Calu3 (cell line): Measurements from ENCODE around the gene PRDM7. TPM values are rescaled to one million over a fixed set of nuclear protein-coding genes. Genes with fewer than 3 reads are reported as not detected.
A peak's percentile ranks its signal among the peaks of the same experiment; 100 is the strongest.

ENCODE experiments used
- BruUV-seq: library from RNA; stranded (reverse); fragments of 400-500 nt; replicated peaks from 2 replicates; lab custom pipeline; 2021; lab: Mats Ljungman, UMichigan
- CTCF ChIA-PET: fragments of 300-600 bp; sonication (Branson Sonifier 250); formaldehyde crosslinking; loops from one replicate; lab custom pipeline; 2022; ENCODE audit warnings: antibody characterized with exemption; lab: Charles Lee
- DNase-seq: peaks from one replicate; pipeline ENCODE4 v3.0.0; 2022
- H3K27ac Mint-ChIP-seq: one replicate; pipeline ENCODE4 v1.8.0; 2022; ENCODE audit warnings: mixed read lengths; ENCODE audit not compliant: unreplicated experiment
- H3K27me3 Mint-ChIP-seq: one replicate; pipeline ENCODE4 v1.8.0; 2022; ENCODE audit warnings: mixed read lengths; ENCODE audit not compliant: unreplicated experiment
- H3K36me3 Mint-ChIP-seq: one replicate; pipeline ENCODE4 v1.8.0; 2022; ENCODE audit warnings: mild to moderate bottlenecking, moderate library complexity, mixed read lengths; ENCODE audit not compliant: insufficient read depth, unreplicated experiment
- H3K4me1 Mint-ChIP-seq: one replicate; pipeline ENCODE4 v1.8.0; 2022; ENCODE audit warnings: mild to moderate bottlenecking, low read depth, mixed read lengths; ENCODE audit not compliant: unreplicated experiment
- H3K4me3 Mint-ChIP-seq: one replicate; pipeline ENCODE4 v1.8.0; 2022; ENCODE audit warnings: mild to moderate bottlenecking, low read depth, moderate library complexity, mixed read lengths; ENCODE audit not compliant: unreplicated experiment
- H3K9me3 Mint-ChIP-seq: one replicate; pipeline ENCODE4 v1.8.0; 2022; ENCODE audit warnings: low read depth, mixed read lengths; ENCODE audit not compliant: unreplicated experiment
- CTCF ChIP-seq: fragments of 200-600 bp; IDR thresholded peaks from one replicate; pipeline ENCODE4 v1.8.0; 2022; ENCODE audit warnings: antibody characterized with exemption; ENCODE audit not compliant: unreplicated experiment
- intact Hi-C: fragments of 100-400 bp; cut with micrococcal nuclease; formaldehyde crosslinking; loops from one replicate; pipeline ENCODE4 v1.10.0; 2022; ENCODE audit not compliant: unreplicated experiment
- total RNA-seq: library from RNA; stranded (reverse); gene quantifications from 2 replicates; pipeline ENCODE4 v1.2.3, GENCODE V29; 2022

The PRDM7 gene
- total RNA-seq, 1 experiment from 2014 or later = not detected

- DNase-seq = peak; percentile 20
- Mint-ChIP-seq H3K27ac (peak overlapping the region; percentile 89), H3K27me3 (no peaks in the 10 kb centered on the region), H3K4me1 (peaks cover 27% of the 10 kb centered on the region), H3K9me3 (peaks cover 2% of the 10 kb centered on the region), H3K4me3 (peak overlapping the region; percentile 87), H3K36me3 (peaks cover 71% of the 10 kb centered on the region)
- CTCF ChIA-PET = interaction anchor here (0.6 to 1.0 kb wide), 6 partner anchors 14 to 82 kb away, joined by 3 to 5 read pairs (median 4); no protein-coding TSS in a partner anchor
- intact Hi-C loops = loop anchor here (2.0 kb wide), 1 partner anchor 62 kb away; no protein-coding TSS in a partner anchor
- BruUV-seq = TSS peak; percentile 52
- TF ChIP-seq CTCF = no peak
These were observed 56.8 kb downstream of the PRDM7 start for GRCh38 chr16:90020260-90020837.

DNA sequence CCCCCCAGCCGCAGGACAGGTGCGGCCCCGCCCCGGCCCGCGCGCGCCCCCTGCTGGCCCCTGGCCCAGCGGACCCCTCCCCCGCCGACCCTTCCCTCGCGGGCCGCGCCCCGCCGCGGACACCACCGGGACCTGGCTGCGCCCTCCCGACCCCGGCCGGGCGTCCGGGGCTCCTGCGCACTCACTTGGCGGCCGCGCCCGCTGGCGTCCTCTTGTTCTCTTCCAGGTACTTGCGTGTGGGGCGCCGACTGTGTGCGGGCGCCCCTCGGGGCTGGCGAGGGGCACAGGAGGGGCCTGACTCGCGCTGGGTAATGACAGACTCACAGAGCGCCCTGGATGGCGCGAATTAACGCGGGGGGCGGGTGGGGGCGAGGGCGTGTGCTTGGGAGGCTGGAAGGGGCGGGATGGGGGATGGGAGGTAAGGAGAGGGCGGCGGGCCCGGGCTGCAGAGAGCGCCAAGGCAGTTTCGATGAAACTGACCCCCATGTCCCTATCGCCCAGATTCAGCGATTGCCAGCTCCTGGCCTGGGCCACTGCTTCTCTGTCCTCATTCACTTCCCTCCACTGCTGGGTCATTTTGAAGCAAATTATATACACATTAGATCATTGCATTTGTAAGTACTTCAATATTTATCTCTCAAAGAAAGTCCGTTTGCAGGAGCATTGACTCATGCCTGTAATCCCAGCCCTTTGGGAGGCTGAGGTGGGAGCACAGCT, 57.4 kb downstream of the PRDM7 start:
- peak; percentile 53 for TF ChIP-seq CTCF
- CTCF ChIA-PET = interaction anchor here (0.5 to 2.1 kb wide), 7 partner anchors 14 to 146 kb away, joined by 3 to 5 read pairs (median 4); no protein-coding TSS in a partner anchor
- H3K27me3 Mint-ChIP-seq = no peaks in the 10 kb centered on the region
- H3K4me3 Mint-ChIP-seq = peak overlapping the region; percentile 87
- H3K27ac Mint-ChIP-seq = peak overlapping the region; percentile 89
- peaks cover 67% of the 10 kb centered on the region for H3K36me3 Mint-ChIP-seq
- intact Hi-C loops = loop anchor here (2.0 kb wide), 1 partner anchor 63 kb away; no protein-coding TSS in a partner anchor
- DNase-seq = peak; percentile 85
- BruUV-seq = no TSS peak
- peaks cover 2% of the 10 kb centered on the region for H3K9me3 Mint-ChIP-seq
- H3K4me1 Mint-ChIP-seq = peaks cover 27% of the 10 kb centered on the region

GRCh38 chr16:90018652-90019542, 58.2 kb downstream of the PRDM7 start, which contains the start of gene DBNDD1:
Gene DBNDD1 (minus strand): TSS chr16:90019456. CDS start chr16:90019341, 115 bp downstream.
- peaks cover 2% of the 10 kb centered on the region for H3K9me3 Mint-ChIP-seq
- peaks cover 59% of the 10 kb centered on the region for H3K36me3 Mint-ChIP-seq
- CTCF ChIA-PET = interaction anchor here (0.7 to 2.1 kb wide), 5 partner anchors 13 to 63 kb away, joined by 3 to 5 read pairs (median 4); no protein-coding TSS in a partner anchor
- intact Hi-C loops = no loop called here
- no peaks in the 10 kb centered on the region for H3K27me3 Mint-ChIP-seq
- peak within 1 kb of the TSS; percentile 89 for H3K27ac Mint-ChIP-seq
- BruUV-seq = no TSS peak
- TF ChIP-seq CTCF = no peak
- peak; percentile 55 for DNase-seq
- peaks cover 27% of the 10 kb centered on the region for H3K4me1 Mint-ChIP-seq
- peak within 1 kb of the TSS; percentile 87 for H3K4me3 Mint-ChIP-seq

DNA sequence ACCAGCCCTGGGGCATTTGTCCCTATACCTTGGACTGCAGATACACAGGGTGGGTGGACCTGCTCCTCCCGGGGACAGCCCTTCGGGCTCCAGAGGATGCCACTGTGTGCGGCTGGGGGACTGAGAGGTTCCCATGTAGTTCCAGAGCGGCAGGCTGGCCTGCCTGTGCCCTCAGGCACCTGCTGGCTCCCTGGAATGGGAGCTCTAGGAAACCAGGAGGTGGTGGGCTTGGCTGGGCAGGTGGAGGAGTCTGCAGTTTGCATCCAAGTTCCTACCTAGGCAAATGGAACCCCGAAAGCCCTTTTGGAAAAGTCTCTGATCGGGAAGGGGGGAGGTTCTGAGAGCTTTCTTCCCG, 58.9 kb downstream of the PRDM7 start:
- peaks cover 53% of the 10 kb centered on the region for H3K36me3 Mint-ChIP-seq
- peaks cover 2% of the 10 kb centered on the region for H3K9me3 Mint-ChIP-seq
- BruUV-seq = no TSS peak
- no peaks in the 10 kb centered on the region for H3K27me3 Mint-ChIP-seq
- CTCF ChIA-PET = interaction anchor here (0.7 to 2.1 kb wide), 5 partner anchors 12 to 64 kb away, joined by 3 to 5 read pairs (median 4); no protein-coding TSS in a partner anchor
- H3K27ac Mint-ChIP-seq = peak overlapping the region; percentile 68
- H3K4me1 Mint-ChIP-seq = peaks cover 27% of the 10 kb centered on the region
- no peak for TF ChIP-seq CTCF
- H3K4me3 Mint-ChIP-seq = peak overlapping the region; percentile 87
- intact Hi-C loops = no loop called here
- DNase-seq = peak; percentile 19
